Measurements from ENCODE around the gene SDHC. TPM values are rescaled to one million over a fixed set of nuclear protein-coding genes. Genes with fewer than 3 reads are reported as not detected.

Gene SDHC
- total and polyA plus RNA-seq, 2 of the 13 experiments (the other 11 are each of a cell fraction or from before 2014, with no cell fraction given): 27.1 to 229 TPM

DNA sequence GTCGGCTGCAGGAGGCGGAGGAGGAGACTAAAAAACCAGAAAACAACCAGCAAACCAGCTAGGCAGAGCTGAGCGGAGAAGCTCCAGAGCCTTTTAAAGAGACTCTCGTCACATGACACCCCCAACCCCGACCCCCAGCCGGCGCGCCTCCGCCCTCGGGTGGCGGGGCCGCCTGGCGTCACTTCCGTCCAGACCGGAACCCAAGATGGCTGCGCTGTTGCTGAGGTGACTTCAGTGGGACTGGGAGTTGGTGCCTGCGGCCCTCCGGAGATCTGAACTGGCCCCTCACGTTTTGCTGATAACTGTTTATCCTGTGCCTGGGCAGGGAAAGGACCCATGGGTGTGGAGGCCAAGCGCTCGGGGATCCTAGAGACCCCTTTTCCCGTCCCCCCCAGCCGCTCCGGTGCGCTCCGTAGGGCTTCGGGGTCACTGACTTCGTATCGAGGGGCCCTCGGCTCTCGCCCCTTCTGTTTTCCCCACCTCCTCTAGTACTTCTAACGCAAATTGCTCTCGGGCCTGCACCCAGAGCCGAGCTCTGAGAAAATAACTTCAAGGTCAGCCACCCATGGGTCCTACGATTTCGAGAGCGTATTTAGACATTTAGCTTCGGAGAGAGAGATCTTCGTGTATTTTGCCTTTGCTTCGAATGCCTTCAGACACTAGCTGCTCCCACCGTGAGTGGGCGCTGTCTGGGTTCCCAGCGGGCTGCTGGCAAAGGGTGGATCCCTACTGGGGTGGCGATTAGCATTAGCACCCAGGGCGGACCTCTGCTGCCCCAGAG lies at the start of gene SDHC (continued):
- TF ChIP-seq JUNB (CRISPR knock-in tag; IDR thresholded peaks at IDR 0.05; ENCODE audit: borderline replicate concordance) (no peak), ZNF12 (CRISPR knock-in tag; IDR thresholded peaks at IDR 0.05) (peak; percentile 2; the same call in 1 of the 2 replicates), ZFP36 (IDR thresholded peaks at IDR 0.05; ENCODE audit: borderline replicate concordance, low read depth, low read length, partially characterized antibody) (no peak), CBX2 (IDR thresholded peaks at IDR 0.05; ENCODE audit: low read depth, low read length) (no peak), CBX2 (CRISPR knock-in tag; IDR thresholded peaks at IDR 0.05; ENCODE audit: low read depth) (no peak), RBAK (CRISPR knock-in tag; IDR thresholded peaks at IDR 0.05) (no peak), ZNF567 (CRISPR knock-in tag; IDR thresholded peaks at IDR 0.05; ENCODE audit: borderline replicate concordance) (no peak; the same call in 1 of the 2 replicates), KLF15 (CRISPR knock-in tag; IDR thresholded peaks at IDR 0.05; ENCODE audit: borderline replicate concordance) (no peak; the same call in 1 of the 2 replicates), ONECUT2 (CRISPR knock-in tag; IDR thresholded peaks at IDR 0.05) (no peak), NR2C2 (CRISPR knock-in tag; IDR thresholded peaks at IDR 0.05; ENCODE audit: borderline replicate concordance) (peak; percentile 60), GTF2F1 (IDR thresholded peaks at IDR 0.05; ENCODE audit: low read length) (no peak), MAFG (CRISPR knock-in tag; IDR thresholded peaks at IDR 0.05) (no peak), SMARCE1 (IDR thresholded peaks at IDR 0.05; ENCODE audit: borderline replicate concordance) (no peak), EP300 (IDR thresholded peaks at IDR 0.05; ENCODE audit: low read depth in 2 of 2, low read length in 2 of 2) (no peak), EP300 (CRISPR knock-in tag; IDR thresholded peaks at IDR 0.05; ENCODE audit: borderline replicate concordance) (no peak), FOXK1 (CRISPR knock-in tag; IDR thresholded peaks at IDR 0.05; ENCODE audit: borderline replicate concordance, low read depth) (peak; percentile 82)
- TF ChIP-seq, protein P1, sequence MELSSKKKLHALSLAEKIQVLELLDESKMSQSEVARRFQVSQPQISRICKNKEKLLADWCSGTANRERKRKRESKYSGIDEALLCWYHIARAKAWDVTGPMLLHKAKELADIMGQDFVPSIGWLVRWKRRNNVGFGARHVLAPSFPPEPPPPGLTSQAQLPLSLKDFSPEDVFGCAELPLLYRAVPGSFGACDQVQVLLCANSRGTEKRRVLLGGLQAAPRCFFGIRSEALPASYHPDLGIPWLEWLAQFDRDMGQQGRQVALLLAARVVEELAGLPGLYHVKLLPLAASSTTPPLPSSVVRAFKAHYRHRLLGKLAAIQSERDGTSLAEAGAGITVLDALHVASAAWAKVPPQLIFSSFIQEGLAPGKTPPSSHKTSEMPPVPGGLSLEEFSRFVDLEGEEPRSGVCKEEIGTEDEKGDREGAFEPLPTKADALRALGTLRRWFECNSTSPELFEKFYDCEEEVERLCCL (CRISPR knock-in tag; IDR thresholded peaks at IDR 0.05; ENCODE audit: borderline replicate concordance): 0 out of 2 replicates have a peak, but pooled peaks have one; percentile 32
- TF ChIP-seq, protein P2, sequence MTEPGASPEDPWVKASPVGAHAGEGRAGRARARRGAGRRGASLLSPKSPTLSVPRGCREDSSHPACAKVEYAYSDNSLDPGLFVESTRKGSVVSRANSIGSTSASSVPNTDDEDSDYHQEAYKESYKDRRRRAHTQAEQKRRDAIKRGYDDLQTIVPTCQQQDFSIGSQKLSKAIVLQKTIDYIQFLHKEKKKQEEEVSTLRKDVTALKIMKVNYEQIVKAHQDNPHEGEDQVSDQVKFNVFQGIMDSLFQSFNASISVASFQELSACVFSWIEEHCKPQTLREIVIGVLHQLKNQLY (CRISPR knock-in tag; IDR thresholded peaks at IDR 0.05): no peak
- TF ChIP-seq, protein P3, sequence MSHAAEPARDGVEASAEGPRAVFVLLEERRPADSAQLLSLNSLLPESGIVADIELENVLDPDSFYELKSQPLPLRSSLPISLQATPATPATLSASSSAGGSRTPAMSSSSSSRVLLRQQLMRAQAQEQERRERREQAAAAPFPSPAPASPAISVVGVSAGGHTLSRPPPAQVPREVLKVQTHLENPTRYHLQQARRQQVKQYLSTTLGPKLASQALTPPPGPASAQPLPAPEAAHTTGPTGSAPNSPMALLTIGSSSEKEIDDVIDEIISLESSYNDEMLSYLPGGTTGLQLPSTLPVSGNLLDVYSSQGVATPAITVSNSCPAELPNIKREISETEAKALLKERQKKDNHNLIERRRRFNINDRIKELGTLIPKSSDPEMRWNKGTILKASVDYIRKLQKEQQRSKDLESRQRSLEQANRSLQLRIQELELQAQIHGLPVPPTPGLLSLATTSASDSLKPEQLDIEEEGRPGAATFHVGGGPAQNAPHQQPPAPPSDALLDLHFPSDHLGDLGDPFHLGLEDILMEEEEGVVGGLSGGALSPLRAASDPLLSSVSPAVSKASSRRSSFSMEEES (CRISPR knock-in tag; IDR thresholded peaks at IDR 0.05): peak; percentile 94
- TF ChIP-seq, protein P4, sequence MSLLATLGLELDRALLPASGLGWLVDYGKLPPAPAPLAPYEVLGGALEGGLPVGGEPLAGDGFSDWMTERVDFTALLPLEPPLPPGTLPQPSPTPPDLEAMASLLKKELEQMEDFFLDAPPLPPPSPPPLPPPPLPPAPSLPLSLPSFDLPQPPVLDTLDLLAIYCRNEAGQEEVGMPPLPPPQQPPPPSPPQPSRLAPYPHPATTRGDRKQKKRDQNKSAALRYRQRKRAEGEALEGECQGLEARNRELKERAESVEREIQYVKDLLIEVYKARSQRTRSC (CRISPR knock-in tag; IDR thresholded peaks at IDR 0.05; ENCODE audit: low read depth): no peak
- TF ChIP-seq, protein P5, sequence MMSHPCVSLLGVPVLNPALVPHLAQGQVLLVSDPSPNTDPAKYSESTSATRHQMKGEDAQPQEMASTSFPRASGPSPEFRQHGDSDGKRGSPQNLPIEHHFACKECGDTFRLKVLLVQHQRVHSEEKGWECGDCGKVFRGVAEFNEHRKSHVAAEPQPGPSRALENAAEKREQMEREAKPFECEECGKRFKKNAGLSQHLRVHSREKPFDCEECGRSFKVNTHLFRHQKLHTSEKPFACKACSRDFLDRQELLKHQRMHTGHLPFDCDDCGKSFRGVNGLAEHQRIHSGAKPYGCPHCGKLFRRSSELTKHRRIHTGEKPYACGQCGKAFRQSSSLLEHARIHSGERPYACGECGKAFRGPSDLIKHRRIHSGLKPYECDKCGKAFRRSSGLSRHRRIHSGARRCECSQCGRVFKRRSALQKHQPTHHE (CRISPR knock-in tag; IDR thresholded peaks at IDR 0.05; ENCODE audit: borderline replicate concordance): no peak
- TF ChIP-seq, protein P6, sequence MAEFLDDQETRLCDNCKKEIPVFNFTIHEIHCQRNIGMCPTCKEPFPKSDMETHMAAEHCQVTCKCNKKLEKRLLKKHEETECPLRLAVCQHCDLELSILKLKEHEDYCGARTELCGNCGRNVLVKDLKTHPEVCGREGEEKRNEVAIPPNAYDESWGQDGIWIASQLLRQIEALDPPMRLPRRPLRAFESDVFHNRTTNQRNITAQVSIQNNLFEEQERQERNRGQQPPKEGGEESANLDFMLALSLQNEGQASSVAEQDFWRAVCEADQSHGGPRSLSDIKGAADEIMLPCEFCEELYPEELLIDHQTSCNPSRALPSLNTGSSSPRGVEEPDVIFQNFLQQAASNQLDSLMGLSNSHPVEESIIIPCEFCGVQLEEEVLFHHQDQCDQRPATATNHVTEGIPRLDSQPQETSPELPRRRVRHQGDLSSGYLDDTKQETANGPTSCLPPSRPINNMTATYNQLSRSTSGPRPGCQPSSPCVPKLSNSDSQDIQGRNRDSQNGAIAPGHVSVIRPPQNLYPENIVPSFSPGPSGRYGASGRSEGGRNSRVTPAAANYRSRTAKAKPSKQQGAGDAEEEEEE (CRISPR knock-in tag; IDR thresholded peaks at IDR 0.05; ENCODE audit: borderline replicate concordance): no peak
